Common myeloid progenitor, CD34-positive (primary cell): ENCODE measurements around the gene OPHN1.

Experiments used
- CTCF ChIA-PET: fragments of 350-600 bp; sonication (Branson Sonifier 250); formaldehyde crosslinking; loops from one replicate; lab custom pipeline; 2021; ENCODE audit warnings: antibody characterized with exemption; lab: Charles Lee
- POLR2A ChIA-PET: fragments of 350-600 bp; sonication (Branson Sonifier 250); formaldehyde crosslinking; loops from one replicate; lab custom pipeline; 2021; ENCODE audit warnings: antibody characterized with exemption; lab: Charles Lee
- DNase-seq, 3 donors: peaks; one replicate each; pipeline versions ENCODE4 v3.0.0 to v3.0.0-alpha.2; 2013
- H3K27ac ChIP-seq, 2 experiments: 1 replicate in 1 of 2; 2 replicates in 1 of 2; pipeline ENCODE4 v1.7.0; 2013; ENCODE audit warnings: inconsistent platforms in 2 of 2, low read length in 2 of 2, mild to moderate bottlenecking in 2 of 2, low read depth in 1 of 2, moderate library complexity in 1 of 2; ENCODE audit not compliant: severe bottlenecking in 2 of 2, insufficient read depth in 1 of 2, poor library complexity in 1 of 2
- H3K27me3 ChIP-seq, 5 experiments: replicated peaks in 2 of 5; 1 replicate in 3 of 5; 2 replicates in 2 of 5; pipeline versions ENCODE4 v1.6.1 to v1.7.0; 2013; ENCODE audit warnings: low read length in 4 of 5, mild to moderate bottlenecking in 2 of 5, moderate library complexity in 2 of 5, inconsistent platforms in 1 of 5; ENCODE audit not compliant: insufficient read depth in 5 of 5, control insufficient read depth in 4 of 5
- H3K36me3 ChIP-seq, 4 experiments: 1 replicate in 2 of 4; 2 replicates in 2 of 4; pipeline versions ENCODE4 v1.6.1 to v1.7.0; 2013; ENCODE audit warnings: low read length in 3 of 4, control low read depth in 1 of 4, mild to moderate bottlenecking in 1 of 4; ENCODE audit not compliant: control insufficient read depth in 4 of 4, insufficient read depth in 4 of 4
- H3K4me1 ChIP-seq, 4 experiments: 1 replicate in 3 of 4; 2 replicates in 1 of 4; pipeline versions ENCODE4 v1.6.1 to v1.7.1; 2013; ENCODE audit warnings: low read length in 3 of 4, mild to moderate bottlenecking in 3 of 4, control low read depth in 1 of 4, inconsistent platforms in 1 of 4, moderate library complexity in 1 of 4; ENCODE audit not compliant: control insufficient read depth in 4 of 4, insufficient read depth in 4 of 4; ENCODE audit errors: control extremely low read depth in 1 of 4
- H3K4me3 ChIP-seq, 7 experiments: 1 replicate in 4 of 7; 2 replicates in 3 of 7; pipeline versions ENCODE4 v1.5.1 to v1.7.0; 2013; ENCODE audit warnings: mild to moderate bottlenecking in 7 of 7, low read length in 6 of 7, moderate library complexity in 6 of 7, inconsistent platforms in 2 of 7, low read depth in 2 of 7, control low read depth in 1 of 7; ENCODE audit not compliant: insufficient read depth in 4 of 7, control insufficient read depth in 1 of 7; ENCODE audit errors: extremely low read depth in 1 of 7
- H3K9me3 ChIP-seq, 5 experiments: 1 replicate in 4 of 5; 2 replicates in 1 of 5; pipeline versions ENCODE4 v1.6.1 to v1.7.1; 2013; ENCODE audit warnings: low read length in 4 of 5, mild to moderate bottlenecking in 2 of 5, inconsistent platforms in 1 of 5, low read depth in 1 of 5, moderate library complexity in 1 of 5; ENCODE audit not compliant: control insufficient read depth in 4 of 5, insufficient read depth in 2 of 5; ENCODE audit errors: control extremely low read depth in 1 of 5
- WGBS: methylation state at CpG from one replicate; pipeline ENCODE4 v1.1.5; 2013; ENCODE audit not compliant: insufficient coverage; 5-methylcytosine and 5-hydroxymethylcytosine counted together

Gene OPHN1

DNA sequence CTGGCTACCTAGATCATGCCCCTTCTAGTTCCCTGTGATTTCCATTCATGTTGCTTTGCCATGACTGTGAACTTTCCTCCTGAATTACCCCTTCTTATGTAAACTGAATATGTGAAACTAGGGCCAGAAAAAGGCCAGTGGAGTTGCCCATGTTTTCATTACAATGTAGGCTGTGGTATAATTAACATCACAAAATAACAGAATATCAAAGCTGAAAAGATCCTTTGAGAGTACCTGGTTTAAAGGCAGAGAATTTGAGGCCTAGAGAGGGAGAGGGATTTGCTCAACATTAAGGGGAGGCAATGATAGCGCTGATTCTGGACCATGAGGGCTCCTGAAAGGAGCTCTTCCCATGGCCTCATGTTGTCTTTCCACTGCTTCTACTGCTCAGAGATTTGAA, 392.2 kb downstream of the OPHN1 start:
- H3K27me3 ChIP-seq: no peaks in the 10 kb centered on the region
- peaks cover 0 to 4% (median 0%) of the 10 kb centered on the region in 4 experiments for H3K4me1 ChIP-seq
- peaks cover 0 to 1% (median 0%) of the 10 kb centered on the region in 5 experiments for H3K9me3 ChIP-seq
- WGBS: 0% methylated on average over 1 of the region's 1 CpG
- no peak overlapping the region for H3K4me3 ChIP-seq
- ChIA-PET CTCF (no interaction called here), POLR2A (no interaction called here)
- no peak overlapping the region for H3K27ac ChIP-seq
- DNase-seq: no peak
- H3K36me3 ChIP-seq: no peaks in the 10 kb centered on the region

DNA sequence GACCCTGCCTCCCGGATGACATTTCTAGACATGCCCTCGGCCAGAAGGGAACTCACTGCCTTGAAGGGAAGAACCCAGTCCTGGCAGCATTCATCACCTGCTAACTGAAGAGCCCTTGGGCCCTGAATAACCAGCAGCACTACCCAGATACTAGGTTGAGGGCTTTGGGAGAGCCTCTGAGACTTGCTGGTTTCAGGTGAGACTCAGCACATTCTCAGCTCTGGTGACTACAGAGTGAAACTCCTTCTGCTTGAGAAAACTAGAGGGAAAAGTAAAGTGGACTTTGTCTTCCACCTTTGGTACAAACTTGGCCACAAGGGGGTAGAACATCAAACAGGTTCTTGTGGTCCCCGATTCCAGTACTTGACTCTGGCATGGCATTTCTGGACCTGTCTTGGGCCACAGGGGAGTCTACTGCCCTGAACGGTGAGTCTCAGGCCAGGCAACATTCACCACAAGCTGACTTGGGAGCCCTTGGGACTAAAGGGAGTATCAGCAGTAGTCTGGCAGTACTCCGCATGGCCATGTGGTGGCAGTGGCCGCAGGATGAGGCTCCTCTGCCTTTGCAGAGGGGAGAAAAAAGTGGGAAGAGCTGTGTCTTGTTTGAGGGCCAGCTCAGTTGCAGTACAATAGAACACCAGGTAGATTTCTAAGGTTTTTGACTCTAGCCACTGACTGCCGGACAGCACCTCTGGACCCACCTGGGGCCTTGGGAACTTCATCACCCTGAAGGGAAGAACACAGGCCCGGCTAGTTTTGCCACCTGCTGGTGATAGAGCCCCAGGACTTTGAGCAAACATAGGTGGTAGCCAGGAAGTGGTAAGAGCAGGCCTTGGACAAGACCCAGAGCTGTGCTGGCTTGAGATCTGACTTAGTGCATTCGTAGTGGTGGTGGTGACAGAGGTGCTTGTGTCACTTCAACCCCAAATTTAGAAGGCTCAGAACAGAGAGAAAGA, 414.8 kb downstream of the OPHN1 start:
- POLR2A ChIA-PET: no interaction called here
- 60% methylated on average over 9 of the region's 9 CpGs for WGBS
- Histone ChIP-seq H3K4me3 (no peak overlapping the region), H3K9me3 (peaks cover 0 to 2% (median 0%) of the 10 kb centered on the region in 5 experiments), H3K27me3 (no peaks in the 10 kb centered on the region), H3K4me1 (no peaks in the 10 kb centered on the region), H3K36me3 (no peaks in the 10 kb centered on the region), H3K27ac (no peak overlapping the region)
- DNase-seq: peak; percentile 8 to 33 (median 32)
- CTCF ChIA-PET: interaction anchor here (1.2 kb wide), 1 partner anchor 92 kb away, joined by 3 read pairs; no protein-coding TSS in a partner anchor

DNA sequence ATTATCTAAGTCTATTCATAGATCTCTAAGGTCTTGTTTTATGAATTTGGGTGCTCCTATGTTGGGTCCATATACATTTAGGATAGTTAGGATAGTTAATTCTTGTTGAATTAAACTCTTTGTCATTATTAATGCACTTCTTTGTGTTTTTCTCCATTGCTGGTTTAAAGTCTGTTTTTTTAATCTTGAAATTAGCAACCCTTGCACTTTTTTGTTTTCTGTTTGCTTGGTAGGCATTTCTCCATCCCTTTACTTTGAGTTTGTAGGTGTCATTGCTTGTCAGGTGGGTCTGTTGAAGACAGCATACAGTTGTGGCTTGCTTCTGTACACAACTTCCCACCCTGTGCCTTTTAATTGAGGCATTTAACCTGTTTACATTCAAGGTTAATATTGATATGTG, 434.8 kb downstream of the OPHN1 start:
- Histone ChIP-seq H3K27ac (no peak overlapping the region), H3K27me3 (no peaks in the 10 kb centered on the region), H3K4me1 (no peaks in the 10 kb centered on the region), H3K4me3 (no peak overlapping the region), H3K36me3 (no peaks in the 10 kb centered on the region), H3K9me3 (peaks cover 0 to 8% (median 0%) of the 10 kb centered on the region in 5 experiments)
- CTCF ChIA-PET: no interaction called here
- POLR2A ChIA-PET: no interaction called here
- DNase-seq: no peak
